Measurements from ENCODE around the gene CCDC73. TPM values are rescaled to one million over a fixed set of nuclear protein-coding genes. Genes with fewer than 3 reads are reported as not detected.
A peak's percentile ranks its signal among the peaks of the same experiment; 100 is the strongest.

The CCDC73 gene
- total and polyA plus RNA-seq, 10 of the 15 experiments (the other 5 are each of a cell fraction or from before 2014, with no cell fraction given): 0.05 to 0.57 (median 0.14) TPM

GRCh38 chr11:32809313-32809712, 14.9 kb upstream of the CCDC73 start:
- peak; percentile 100 for ATAC-seq
- H3K9me3 ChIP-seq (replicated peaks; ENCODE audit: control insufficient read depth, insufficient read depth, low read length): no peaks in the 10 kb centered on the region
- 35% methylated on average over 3 of the region's 3 CpGs for WGBS (ENCODE audit: insufficient coverage, insufficient replicate concordance, low lambda C conversion rate, missing lambda C conversion rate)
- SMC1A ChIA-PET (ENCODE audit: uncharacterized antibody, unreplicated experiment): interaction anchor here (0.6 to 2.9 kb wide), 41 partner anchors 9 to 260 kb away, joined by 3 to 49 read pairs (median 4); partner anchors contain the start of genes CCDC73 and QSER1
- RAD21 ChIA-PET (ENCODE audit: unreplicated experiment): interaction anchor here (0.8 to 2.5 kb wide), 22 partner anchors 19 to 260 kb away, joined by 3 to 36 read pairs (median 4); partner anchors contain the start of gene QSER1
- no peaks in the 10 kb centered on the region for H3K79me2 ChIP-seq (ENCODE audit: control insufficient read depth, insufficient read depth, low read length)
- TF ChIP-seq SMARCA5 (IDR thresholded peaks at IDR 0.05) (no peak), CTCF (IDR thresholded peaks at IDR 0.05 in 2 of 3, conservative IDR thresholded peaks at IDR 0.05 in 1 of 3; ENCODE audit: control insufficient read depth in 2 of 3, extremely low read depth in 1 of 3, insufficient read depth in 1 of 3, low read depth in 3 of 3, low read length in 3 of 3) (peak; percentile 85 to 86 (median 86)), BHLHE40 (IDR thresholded peaks at IDR 0.05; ENCODE audit: borderline replicate concordance in 1 of 2, low read depth in 2 of 2, low read length in 1 of 2) (0 out of 4 replicates have a peak, but pooled peaks of 1 of the 2 experiments have one; percentile 24), SMC3 (IDR thresholded peaks at IDR 0.05; ENCODE audit: borderline replicate concordance, low read length) (peak; percentile 79), RUNX3 (IDR thresholded peaks at IDR 0.05; ENCODE audit: low read length) (peak; percentile 21; the same call in 1 of the 2 replicates), NR2F1 (conservative IDR thresholded peaks at IDR 0.05) (no peak), IRF4 (IDR thresholded peaks at IDR 0.05; ENCODE audit: low read depth, low read length) (0 out of 2 replicates have a peak, but pooled peaks have one; percentile 19), RAD21 (IDR thresholded peaks at IDR 0.05; ENCODE audit: insufficient read depth, low read depth, low read length) (peak; percentile 83), YY1 (IDR thresholded peaks at IDR 0.05; ENCODE audit: low read depth, low read length) (peak; percentile 74), CHD2 (IDR thresholded peaks at IDR 0.05; ENCODE audit: borderline replicate concordance, low read depth, low read length) (no peak)
- TF ChIP-seq, protein P1, sequence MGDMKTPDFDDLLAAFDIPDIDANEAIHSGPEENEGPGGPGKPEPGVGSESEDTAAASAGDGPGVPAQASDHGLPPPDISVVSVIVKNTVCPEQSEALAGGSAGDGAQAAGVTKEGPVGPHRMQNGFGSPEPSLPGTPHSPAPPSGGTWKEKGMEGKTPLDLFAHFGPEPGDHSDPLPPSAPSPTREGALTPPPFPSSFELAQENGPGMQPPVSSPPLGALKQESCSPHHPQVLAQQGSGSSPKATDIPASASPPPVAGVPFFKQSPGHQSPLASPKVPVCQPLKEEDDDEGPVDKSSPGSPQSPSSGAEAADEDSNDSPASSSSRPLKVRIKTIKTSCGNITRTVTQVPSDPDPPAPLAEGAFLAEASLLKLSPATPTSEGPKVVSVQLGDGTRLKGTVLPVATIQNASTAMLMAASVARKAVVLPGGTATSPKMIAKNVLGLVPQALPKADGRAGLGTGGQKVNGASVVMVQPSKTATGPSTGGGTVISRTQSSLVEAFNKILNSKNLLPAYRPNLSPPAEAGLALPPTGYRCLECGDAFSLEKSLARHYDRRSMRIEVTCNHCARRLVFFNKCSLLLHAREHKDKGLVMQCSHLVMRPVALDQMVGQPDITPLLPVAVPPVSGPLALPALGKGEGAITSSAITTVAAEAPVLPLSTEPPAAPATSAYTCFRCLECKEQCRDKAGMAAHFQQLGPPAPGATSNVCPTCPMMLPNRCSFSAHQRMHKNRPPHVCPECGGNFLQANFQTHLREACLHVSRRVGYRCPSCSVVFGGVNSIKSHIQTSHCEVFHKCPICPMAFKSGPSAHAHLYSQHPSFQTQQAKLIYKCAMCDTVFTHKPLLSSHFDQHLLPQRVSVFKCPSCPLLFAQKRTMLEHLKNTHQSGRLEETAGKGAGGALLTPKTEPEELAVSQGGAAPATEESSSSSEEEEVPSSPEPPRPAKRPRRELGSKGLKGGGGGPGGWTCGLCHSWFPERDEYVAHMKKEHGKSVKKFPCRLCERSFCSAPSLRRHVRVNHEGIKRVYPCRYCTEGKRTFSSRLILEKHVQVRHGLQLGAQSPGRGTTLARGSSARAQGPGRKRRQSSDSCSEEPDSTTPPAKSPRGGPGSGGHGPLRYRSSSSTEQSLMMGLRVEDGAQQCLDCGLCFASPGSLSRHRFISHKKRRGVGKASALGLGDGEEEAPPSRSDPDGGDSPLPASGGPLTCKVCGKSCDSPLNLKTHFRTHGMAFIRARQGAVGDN (IDR thresholded peaks at IDR 0.05): no peak
- no peak overlapping the region for H3K9ac ChIP-seq (ENCODE audit: control insufficient read depth, insufficient read depth, low read length)
- in situ Hi-C loops (cut with MboI) (loop anchor here (10.0 kb wide), 1 partner anchor 255 kb away; no protein-coding TSS in a partner anchor), intact Hi-C loops (cut with micrococcal nuclease; ENCODE audit: unreplicated experiment) (loop anchor here (2.0 kb wide), 1 partner anchor 255 kb away; no protein-coding TSS in a partner anchor)
- CTCF ChIA-PET: interaction anchor here (0.6 to 3.1 kb wide), 64 partner anchors 9 to 536 kb away, joined by 3 to 54 read pairs (median 4); partner anchors contain the start of genes CCDC73 and QSER1
- no peaks in the 10 kb centered on the region for H4K20me1 ChIP-seq (ENCODE audit: control insufficient read depth, insufficient read depth)
- no peaks in the 10 kb centered on the region for H3K36me3 ChIP-seq (ENCODE audit: control insufficient read depth in 2 of 2, insufficient read depth in 2 of 2, low read length in 1 of 2)
- POLR2A ChIA-PET: interaction anchor here (1.5 kb wide), 1 partner anchor 21 kb away, joined by 4 read pairs; no protein-coding TSS in a partner anchor
- BruUV-seq (replicated peaks): no TSS peak
- peak; percentile 93 for FAIRE-seq
- DNase-seq (ENCODE audit: low read depth, low spot score): no peak
- H3K4me1 ChIP-seq (ENCODE audit: control insufficient read depth, insufficient read depth, low read length): no peaks in the 10 kb centered on the region
- no peak overlapping the region for H3K4me3 ChIP-seq
- no peak overlapping the region for H3K27ac ChIP-seq (ENCODE audit: control insufficient read depth, insufficient read depth)
- H2AFZ ChIP-seq (ENCODE audit: control insufficient read depth, low read depth, low read length): no peak overlapping the region
- H3K27me3 ChIP-seq (replicated peaks in 1 of 2; ENCODE audit: control insufficient read depth in 2 of 2, insufficient read depth in 2 of 2, low read length in 1 of 2): no peaks in the 10 kb centered on the region
- no peak overlapping the region for H3K4me2 ChIP-seq (ENCODE audit: control insufficient read depth, insufficient read depth)

All from GM12878 (cell line).